C4-2B (cell line): ENCODE data around the gene GFOD1.

Source experiments
- ZFX ChIP-seq: fragments of 450-650 bp; IDR thresholded peaks from 2 replicates; pipeline ENCODE4 v1.6.1; 2017
- TF ChIP-seq, protein P1 (sequence below): fragments of 450-650 bp; conservative IDR thresholded peaks from 2 replicates; pipeline ENCODE4 v1.5.1; 2017; ENCODE audit warnings: mild to moderate bottlenecking

DNA sequence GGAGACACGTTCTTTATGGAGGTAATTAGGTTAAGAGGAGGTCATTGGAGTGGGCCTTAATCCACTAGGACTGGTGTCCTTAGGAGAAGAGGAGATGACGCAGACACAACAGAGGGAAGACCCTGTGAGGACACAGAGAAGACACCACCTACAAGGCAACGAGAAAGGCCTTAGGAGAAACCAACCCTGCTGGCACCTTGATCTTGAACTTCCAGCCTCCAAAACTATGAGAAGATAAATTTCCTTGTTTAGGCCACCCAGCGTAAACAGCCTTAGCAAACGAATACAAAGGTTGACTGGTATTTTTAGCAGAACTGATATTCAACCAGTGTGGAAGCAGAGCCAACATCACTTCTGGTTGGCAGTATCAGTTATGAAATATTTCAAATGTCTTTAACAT is 75.2 kb downstream of the GFOD1 start:
- TF ChIP-seq, protein P1, sequence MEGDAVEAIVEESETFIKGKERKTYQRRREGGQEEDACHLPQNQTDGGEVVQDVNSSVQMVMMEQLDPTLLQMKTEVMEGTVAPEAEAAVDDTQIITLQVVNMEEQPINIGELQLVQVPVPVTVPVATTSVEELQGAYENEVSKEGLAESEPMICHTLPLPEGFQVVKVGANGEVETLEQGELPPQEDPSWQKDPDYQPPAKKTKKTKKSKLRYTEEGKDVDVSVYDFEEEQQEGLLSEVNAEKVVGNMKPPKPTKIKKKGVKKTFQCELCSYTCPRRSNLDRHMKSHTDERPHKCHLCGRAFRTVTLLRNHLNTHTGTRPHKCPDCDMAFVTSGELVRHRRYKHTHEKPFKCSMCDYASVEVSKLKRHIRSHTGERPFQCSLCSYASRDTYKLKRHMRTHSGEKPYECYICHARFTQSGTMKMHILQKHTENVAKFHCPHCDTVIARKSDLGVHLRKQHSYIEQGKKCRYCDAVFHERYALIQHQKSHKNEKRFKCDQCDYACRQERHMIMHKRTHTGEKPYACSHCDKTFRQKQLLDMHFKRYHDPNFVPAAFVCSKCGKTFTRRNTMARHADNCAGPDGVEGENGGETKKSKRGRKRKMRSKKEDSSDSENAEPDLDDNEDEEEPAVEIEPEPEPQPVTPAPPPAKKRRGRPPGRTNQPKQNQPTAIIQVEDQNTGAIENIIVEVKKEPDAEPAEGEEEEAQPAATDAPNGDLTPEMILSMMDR = no peak
- TF ChIP-seq ZFX = no peak
